Gastroesophageal sphincter (tissue), 3 donors: ENCODE data around the gene SLC13A4.

Source experiments
- POLR2A ChIP-seq, 2 donors: fragments of 450-650 bp; IDR thresholded peaks; one replicate each; pipeline ENCODE4 v1.6.1; 2017; ENCODE audit warnings: antibody characterized with exemption in 2 of 2, mild to moderate bottlenecking in 2 of 2, moderate library complexity in 1 of 2
- TF ChIP-seq, protein P1 (sequence below), 4 experiments: fragments of 200-600 bp in 2 of 4; fragments of 450-650 bp in 2 of 4; sonication (generic) in 1 of 4; IDR thresholded peaks; one replicate each; pipeline ENCODE4 v1.5.1; 2017 to 2019; ENCODE audit warnings: antibody characterized with exemption in 4 of 4, mild to moderate bottlenecking in 2 of 4, moderate library complexity in 2 of 4

DNA sequence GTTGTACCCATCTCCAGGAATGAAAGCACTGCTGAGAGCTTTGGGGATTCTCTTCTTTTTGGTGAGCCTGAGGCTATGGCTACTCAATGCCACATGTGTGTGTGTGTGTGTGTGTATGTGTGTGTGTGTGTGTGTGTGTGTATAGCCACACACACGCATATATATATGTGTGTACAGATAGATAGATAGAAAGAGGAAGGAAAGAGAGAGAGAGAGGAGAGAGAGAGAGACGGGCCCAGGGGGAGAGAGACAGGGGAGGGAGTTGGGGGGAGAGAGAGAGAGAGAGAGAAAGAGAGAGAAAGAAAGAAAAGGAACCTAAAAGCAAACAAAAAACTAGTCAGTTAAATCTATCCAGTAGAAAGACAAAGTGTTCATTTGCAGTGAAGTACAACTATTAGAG lies 8.3 kb downstream of the SLC13A4 start:
- no peak for TF ChIP-seq POLR2A (IDR thresholded peaks at IDR 0.05)
- TF ChIP-seq, protein P1, sequence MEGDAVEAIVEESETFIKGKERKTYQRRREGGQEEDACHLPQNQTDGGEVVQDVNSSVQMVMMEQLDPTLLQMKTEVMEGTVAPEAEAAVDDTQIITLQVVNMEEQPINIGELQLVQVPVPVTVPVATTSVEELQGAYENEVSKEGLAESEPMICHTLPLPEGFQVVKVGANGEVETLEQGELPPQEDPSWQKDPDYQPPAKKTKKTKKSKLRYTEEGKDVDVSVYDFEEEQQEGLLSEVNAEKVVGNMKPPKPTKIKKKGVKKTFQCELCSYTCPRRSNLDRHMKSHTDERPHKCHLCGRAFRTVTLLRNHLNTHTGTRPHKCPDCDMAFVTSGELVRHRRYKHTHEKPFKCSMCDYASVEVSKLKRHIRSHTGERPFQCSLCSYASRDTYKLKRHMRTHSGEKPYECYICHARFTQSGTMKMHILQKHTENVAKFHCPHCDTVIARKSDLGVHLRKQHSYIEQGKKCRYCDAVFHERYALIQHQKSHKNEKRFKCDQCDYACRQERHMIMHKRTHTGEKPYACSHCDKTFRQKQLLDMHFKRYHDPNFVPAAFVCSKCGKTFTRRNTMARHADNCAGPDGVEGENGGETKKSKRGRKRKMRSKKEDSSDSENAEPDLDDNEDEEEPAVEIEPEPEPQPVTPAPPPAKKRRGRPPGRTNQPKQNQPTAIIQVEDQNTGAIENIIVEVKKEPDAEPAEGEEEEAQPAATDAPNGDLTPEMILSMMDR (IDR thresholded peaks at IDR 0.05) = no peak
